HT1080 (cell line): ENCODE results near the gene CYB5R3. TPM values are rescaled to one million over a fixed set of nuclear protein-coding genes. Genes with fewer than 3 reads are reported as not detected.
"Not testable (repeated sequence)": the region's sequence is repeated elsewhere in the genome, so short reads cannot be mapped to it uniquely, and the experiment has no call there.

Experiments
- DNase-seq: peaks from one replicate; pipeline ENCODE4 v3.0.0-alpha.2; 2015; ENCODE audit warnings: low read depth
- total RNA-seq: library from RNA; depleted of rRNA; stranded (reverse); fragments of >200 nt; shearing (Covaris generic); gene quantifications from 2 replicates; pipeline ENCODE4 v1.2.3, GENCODE V29; 2014

The CYB5R3 gene
- total RNA-seq, 1 experiment from 2014 or later = 112 TPM

DNA sequence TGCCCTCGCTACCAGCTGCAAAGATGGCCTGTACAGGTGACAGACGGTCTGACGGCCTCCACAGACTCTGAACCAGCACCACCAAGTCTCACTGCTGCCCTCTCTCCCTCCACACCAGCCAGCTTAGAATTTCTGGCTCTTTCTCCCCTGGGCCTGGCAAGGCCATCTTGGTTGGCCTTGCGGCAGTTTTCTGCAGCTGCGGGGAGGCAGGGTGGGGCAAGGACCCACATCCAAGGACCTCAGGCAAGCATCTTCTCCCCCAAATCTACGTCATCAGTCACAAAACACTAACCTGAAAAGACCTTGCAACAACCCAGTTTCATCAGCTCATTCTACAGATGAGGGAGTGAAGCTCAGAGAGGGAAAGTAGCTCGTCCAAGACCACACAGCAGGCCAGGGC lies 22.8 kb downstream of the CYB5R3 start:
- no peak for DNase-seq

DNA sequence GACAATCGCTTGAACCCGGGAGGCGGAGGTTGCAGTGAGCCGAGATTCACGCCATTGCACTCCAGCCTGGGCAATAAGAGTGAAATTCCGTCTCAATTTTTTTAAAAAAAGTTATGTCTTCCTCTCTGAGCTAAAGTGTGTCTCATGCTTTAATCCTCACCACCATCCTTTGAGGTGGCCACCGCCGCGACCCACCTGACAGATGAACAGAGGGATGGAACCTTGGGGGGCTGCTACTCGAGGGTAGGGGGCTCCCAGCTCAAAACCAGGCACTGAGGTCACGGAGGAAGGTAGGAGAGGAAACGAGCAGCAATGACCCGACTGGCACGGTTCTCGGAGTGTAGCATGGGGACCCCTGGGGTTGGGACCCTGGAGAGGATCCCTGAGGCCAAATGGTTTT lies 23.8 kb downstream of the CYB5R3 start:
- DNase-seq = no peak

DNA sequence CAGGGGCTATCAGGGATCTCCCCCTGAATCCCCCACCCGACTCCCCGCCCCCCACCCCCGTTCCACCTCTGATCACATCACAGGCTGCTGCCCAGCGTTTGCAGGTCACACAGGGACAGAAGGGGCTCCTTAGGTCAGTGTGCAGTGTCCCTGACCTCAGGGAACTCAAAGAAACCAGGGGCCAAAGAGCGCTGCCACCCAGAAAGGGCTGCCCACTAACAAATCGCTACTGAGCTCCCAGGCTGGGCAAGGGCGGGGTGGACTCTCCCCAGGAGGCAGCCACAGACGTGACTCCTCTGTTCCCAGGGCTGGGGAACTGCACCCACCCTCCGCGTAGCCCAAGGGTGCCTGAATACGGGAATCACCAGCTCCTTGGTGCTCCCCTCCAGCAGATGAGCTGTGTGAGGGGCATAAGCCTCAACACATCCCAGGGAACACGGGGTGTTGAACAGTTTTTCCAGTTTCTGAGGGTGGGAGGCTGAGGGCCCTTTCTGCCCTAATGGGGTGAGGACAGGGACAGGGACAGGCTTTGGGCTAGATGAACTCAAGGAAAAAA lies 24.6 kb downstream of the CYB5R3 start:
- DNase-seq = no peak

DNA sequence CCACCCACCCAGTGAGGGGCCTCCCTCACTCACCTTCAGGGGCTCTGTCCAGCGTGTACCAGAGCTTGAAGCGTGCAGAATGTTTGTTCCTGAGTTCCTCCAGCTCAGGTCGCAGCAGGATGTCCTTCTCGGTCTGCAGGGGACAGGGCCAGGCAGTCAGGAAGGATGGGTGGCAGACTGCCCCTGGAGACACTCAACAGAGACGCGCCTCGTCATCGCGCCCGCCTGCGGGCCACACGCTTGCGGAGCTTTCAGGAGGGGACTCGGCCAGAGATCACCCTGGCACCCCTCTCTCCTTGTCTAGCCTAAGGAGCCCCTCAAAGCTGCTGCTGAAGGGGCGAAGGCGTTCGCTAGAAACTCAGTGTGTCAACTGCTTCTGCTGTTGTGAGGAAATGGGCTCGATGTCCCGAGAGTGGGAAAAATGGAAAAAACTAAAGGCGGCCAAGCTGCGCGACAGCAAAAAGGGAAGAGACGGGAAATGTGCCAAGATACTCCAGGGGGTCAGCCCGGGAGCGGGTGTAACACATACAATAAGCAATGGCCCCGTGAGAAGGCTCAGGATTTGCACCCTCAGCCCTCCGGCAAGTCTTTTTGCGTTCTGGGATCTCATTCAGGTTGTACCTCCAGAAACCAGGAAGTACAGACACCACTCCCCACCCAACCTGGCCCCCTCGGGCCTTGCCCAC lies 25.3 kb downstream of the CYB5R3 start:
- DNase-seq = no peak

DNA sequence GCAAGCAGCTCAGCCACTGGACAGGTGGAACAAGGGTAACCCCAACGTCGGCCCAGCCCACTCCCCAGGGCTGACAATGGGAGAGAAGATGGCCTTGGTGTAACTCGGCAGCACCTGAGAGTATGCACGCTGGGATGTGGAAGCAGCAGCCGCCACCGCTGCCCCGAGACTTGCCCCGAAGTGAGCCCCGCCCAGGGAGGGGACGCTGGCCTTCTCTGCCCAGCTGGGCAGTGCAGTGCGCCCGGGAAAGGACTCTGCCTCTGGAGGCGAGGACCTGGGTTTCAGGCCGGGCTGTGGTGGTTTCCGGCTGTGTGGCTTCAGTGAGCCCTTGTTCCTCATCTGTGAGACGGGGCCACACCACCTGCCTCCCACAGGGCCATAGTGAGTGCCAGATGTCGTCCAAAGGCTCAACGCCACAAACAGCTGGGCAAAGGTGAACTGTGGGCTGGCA lies 25.9 kb downstream of the CYB5R3 start:
- DNase-seq = no peak

DNA sequence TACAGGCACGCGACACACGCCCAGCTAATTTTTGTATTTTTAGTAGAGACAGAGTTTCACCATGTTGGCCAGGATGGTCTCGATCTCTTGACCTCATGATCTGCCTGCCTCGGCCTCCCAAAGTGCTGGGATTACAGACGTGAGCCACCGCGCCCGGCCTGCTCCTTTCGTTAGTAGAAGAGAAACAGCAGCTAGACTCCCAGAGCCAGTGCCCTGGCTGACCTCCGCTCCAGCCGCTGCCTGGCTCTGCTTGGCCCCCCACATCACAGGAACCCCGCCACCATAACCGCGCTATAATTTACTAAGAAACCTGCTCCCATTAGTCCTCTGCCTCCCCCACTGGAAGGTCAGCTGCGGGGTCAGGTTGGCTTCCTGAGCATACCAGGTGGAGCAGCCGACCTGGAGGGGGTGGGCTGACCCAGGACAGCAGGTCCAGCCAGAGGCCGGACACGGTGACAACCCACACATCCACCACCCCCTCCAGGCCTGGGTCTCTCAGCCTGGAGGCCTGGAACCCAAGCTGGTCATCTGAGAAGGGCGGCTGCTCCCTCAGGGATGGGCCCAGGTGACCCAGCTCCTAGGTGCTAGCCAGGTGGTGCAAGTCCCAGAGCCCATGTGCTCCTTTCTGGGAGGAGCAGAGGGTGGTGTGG lies 27.0 kb downstream of the CYB5R3 start:
- DNase-seq = no peak

DNA sequence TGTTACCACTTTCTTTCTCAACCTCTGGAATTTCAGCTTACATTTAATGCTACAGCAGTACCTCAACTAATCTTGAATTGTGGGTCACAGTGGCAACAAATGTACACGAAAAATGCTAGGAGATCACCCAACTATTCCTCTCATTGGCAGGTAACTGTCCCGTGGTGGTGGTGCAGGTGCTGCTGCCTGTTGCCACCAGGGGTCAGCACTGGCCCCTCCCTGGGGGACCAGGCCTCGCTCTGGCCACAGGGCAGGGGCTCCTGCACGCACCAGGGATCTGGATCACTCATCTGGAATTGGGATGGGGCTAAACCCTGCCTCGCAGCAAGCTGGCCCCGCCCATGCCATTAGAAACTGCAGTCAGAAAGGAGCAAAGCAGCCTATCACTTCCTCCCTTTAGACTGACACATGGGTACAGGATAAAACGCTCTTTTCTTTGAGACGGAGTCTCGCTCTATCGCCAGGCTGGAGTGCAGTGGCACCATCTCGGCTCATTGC lies 27.6 kb downstream of the CYB5R3 start:
- DNase-seq = peak; percentile 60

DNA sequence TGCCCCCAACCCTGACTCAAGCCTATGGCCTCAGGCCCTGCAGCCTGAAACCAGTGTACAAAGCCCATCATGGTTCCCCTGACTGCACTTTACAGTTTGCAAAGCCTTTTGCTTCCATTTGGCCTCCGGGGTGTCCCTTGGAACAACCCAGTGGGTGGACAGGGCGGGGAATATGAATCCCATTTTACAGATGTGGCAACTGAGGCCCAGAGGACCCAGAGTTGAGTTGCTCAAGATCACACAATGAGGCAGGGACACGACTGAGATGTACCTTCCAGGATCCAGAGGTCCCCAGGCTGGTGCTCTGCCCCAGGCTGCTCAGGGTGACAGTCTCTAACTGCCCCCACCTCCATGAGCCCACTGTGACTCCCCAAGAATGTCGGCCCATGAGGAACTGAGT lies 29.1 kb downstream of the CYB5R3 start:
- no peak for DNase-seq

DNA sequence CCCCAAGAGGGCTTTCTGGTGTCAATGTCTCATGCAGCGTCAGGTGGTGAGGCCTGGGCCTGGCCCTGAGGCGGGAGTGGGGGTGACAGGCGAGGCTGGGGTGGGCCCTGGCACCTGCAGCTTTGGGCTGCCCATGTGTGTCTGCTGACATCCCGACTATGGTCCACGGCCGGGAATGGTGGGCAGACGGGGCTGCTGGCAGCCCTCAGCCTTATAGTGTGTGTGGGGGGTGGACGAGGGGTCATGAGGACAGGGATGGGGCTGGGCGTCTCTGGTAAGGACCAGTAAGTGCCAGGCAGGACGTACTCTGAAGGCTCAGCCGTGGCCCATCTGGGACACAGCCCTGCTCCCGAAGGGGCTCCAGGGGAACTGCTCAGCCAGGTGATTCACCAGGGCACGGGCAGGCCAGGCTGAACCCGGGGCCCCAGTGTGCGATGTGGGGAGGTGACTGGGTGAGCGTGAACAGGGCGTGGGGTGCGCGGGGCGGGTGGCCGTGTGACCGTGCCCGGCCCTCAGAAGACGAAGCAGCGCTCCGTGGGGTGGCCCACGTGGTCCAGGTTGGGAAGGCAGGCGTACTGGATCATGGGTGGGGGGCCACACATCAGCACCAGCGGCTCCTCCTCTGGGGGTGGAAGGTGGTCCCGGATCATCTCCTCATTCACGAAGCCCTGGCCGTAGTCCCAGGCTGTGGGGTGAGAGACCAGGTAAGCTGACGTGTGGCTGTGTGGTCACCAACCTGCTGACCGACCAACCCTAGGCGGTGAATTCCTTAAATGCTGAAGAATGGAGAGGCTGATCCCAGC lies 29.7 kb downstream of the CYB5R3 start:
- no peak for DNase-seq

DNA sequence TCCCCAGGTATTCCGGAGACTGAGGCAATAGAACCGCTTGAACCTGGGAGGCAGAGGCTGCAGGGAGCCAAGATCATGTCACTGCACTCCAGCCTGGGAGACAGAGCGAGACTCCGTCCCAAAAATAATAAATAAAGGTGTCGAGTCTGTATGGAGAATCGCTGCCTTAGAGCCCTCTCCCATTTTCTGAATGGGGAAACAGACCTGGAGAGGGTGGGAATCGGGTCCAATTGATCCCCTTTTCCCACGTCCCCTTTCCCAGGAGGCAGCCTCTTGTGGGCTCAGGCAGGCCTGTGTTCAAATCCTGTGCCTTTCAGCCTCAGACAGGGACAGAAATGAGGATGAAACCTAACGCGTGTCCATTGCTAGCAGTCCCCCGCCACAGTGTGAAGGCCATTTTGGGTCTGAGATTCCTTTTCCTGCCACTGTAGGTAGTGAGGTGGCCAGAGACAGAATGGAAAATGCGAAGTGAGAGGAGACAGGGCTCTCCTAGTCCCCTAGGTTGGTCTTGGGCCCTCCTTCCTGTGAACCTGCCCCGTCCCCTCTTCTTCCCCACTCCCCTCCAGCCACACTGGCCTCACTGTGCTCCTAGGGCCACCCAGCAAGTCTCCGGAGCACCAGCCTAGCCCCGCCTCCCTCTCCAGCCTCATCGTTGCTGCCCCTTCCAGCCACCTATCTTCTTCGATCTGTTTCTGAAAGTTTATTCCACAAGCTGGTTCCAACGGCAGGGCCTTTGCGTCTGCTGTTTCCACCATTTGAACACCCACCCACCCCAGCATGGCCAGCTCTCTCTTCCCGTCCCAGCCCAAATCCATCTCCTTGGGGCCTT lies 31.8 kb downstream of the CYB5R3 start:
- DNase-seq = no peak

DNA sequence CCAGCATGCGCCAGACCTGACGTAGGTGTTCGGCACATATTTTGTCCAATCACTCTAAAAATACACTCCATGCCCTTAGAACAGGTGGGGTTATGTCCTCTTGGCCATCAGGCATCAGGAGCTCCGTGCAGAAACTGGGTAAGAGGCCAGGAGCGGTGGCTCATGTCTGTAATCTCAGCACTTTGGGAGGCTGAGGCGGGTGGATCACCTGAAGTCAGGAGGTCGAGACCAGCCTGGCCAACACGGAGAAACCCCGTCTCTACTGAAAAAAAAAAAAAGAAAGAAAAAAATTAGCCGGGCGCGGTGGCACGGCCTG lies 33.4 kb downstream of the CYB5R3 start:
- not testable (repeated sequence) for DNase-seq

DNA sequence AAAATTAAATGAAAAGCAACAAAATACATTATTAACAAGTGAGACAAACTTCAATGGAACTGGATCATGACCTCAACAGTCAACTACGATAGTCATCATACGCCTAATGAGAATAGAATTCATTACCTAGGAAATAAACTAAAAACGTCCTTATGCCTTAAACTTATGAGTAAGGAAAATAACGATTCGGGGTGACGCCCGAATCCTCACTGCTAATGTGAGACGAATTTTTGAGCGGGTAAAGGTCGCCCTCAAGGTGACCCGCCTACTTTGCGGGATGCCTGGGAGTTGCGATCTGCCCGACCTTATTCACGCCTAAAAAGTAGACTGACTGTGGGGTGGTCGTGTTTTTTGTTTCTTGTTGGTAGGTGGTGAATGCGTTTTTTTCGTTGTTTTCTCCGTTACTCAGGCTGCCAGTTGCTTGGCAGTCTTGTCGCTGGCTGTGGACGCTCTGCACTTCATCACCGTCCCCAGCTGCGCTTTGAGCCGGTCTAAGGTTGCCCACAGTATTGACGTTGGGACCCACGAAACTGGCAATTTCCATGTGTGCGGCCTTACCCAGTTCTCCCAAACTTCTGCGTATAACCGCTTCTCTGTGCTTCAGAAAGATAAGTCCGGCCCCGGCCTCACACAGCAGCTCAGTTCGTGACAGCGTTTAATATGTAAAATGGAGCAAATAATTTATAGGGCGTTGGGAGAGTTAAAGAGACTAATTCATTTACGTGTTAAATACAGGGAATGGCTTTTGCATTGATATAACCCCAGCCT lies 33.9 kb downstream of the CYB5R3 start:
- peak; percentile 100 for DNase-seq

DNA sequence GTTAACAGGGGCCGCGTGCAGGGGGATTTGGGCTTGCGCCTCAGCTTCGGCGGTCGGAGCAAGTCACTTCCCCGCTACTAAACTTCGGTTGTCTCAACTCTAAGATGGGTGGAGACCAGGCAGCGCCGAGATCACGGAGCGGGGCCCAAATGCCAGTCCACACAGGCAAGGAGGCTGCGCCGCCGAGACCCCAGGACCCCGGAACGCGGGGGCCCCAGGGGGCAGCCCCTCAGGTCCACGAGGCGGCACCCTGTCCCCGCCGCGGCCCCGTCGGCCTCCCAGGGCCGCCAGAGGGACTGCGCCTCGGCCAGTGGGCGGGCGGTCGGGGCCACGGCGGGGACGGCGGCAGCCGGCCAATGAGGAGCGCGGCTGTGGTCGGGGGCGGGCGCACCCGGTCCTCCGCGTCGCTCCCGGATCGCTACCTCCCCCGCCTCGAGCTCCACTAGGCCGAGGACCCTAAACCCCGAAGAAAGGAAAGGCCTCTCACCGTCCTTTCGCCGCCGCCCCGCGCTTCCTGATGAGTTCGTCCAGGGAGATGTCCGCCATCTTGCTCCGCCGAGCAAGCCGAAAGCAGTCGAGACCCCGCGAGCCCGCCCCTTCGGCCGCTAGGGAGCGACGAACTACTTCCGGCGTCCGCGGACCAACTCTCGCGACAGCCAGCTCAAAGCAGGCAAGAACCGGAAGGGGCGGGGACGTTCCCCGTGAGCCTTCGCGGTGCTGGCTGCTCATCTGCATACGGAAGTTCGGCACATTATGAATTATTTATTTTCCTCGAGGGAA lies 34.7 kb downstream of the CYB5R3 start, which contains the start of gene POLDIP3:
Gene POLDIP3 (minus strand): TSS at position 572 of the 780 bp plus-strand sequence. CDS start 26 bp downstream, at position 546.
- DNase-seq = peak; percentile 94

DNA sequence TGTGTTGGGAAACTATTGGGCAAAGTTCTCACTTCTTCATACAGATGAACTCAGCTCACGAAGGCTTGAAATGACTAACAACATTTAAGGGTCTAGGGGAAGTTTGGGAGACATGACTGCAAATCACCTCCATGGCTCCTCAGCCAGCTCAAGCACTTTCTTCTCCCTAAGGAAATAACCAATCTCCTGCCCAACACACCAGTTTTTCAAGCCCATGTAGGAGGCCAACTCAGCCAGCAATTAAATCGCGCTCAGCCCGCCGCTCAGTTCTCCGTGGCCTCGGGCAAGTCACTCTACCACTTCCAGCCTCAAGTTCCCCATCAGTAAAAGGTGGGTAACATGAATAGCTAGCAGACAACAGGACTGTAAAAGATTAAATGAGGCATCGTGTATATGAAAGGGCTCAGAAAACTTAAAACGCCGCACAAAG lies 35.3 kb downstream of the CYB5R3 start:
- DNase-seq = no peak

DNA sequence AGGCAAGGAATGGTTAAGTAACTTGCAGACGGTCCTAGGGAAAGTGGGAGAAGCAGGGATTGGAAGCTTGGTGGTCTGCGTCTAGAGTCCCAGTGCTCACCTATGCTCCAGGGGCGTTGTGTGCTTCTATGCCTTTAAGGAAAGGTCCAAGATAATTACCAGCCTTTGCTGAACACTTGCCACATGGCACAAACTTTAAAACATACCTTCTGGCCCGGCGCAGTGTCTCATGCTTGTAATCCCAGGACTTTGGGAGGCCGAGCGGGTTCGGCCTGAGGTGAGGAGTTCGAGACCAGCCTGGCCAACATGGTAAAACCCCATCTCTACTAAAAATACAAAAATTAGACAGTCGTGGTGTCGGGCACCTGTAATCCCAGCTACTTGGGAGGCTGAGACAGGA lies 36.9 kb downstream of the CYB5R3 start:
- DNase-seq = no peak

DNA sequence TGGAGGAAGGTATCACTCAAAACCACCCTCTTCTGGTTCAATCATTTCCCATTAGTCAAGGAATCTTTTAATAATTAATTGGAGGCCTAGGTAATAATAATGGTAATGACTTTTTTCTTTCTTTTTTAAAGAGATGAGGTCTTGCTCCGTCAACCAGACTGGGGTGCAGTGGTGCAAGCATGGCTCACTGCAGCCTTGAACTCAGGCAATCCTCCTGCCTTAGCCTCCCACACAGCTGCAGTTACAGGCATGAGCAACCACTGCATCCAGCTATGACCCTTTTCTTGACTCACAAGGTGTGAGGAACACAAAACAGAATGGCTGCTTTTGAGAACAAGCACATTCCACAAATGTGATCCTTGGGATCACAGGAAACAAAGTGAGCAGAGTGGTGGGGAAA lies 38.1 kb downstream of the CYB5R3 start:
- no peak for DNase-seq

DNA sequence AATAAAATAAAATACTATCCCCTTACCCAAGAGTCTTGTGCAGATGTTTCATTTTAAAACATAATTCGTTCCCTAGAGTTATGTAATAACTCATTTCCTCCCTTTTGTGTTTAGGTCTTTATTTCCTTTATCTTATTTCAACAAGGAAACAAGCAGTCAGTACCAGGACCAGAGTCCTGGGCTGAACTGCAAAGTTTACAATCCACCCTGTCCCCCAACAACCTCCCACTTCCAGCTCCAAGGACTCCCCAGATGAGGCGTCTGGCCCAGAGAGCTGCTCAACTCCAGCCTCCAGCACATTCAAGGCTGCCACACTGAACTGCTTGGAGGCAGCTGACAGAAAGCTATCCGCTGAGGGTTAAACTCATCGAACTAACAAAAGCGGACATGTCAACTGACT lies 39.0 kb downstream of the CYB5R3 start:
- DNase-seq = no peak

DNA sequence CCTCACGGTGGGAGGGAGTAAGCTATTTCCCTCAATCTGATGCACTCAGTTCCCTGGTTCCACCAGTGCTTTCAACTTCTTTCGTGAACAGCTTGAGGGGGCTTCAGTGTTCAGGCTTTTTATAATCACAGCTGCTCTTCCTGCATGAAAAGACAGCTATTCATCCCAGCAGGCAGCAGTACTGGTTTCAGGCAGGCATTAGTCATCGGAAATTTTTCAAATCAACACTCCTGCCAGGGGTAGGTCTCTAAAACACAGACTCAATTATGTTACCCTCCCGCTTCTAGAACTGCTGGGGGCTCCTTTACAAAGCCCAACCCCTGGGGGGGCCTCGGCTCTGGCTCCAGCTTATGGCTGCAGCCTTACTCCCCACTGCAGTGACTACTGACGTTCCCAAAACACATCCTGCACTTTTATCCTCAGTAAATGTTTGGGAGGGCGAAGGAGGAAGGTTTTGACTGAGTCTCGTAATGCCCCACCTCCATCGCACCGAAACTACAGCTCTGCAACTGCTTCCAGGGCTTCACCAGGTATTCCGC lies 40.3 kb downstream of the CYB5R3 start:
- peak; percentile 74 for DNase-seq
